Measurements from ENCODE around the gene CTSZ. TPM values are rescaled to one million over a fixed set of nuclear protein-coding genes. Genes with fewer than 3 reads are reported as not detected.

Gene CTSZ
- total RNA-seq, 4 donors from 2014 or later, result 22.3 to 89.7 (median 57.2) TPM

GRCh38 chr20:58981628-58982364 lies 25.3 kb downstream of the CTSZ start:
- Histone ChIP-seq H3K27ac (peak overlapping the region; percentile 79 to 93 (median 92)), H3K4me1 (peaks cover 21 to 47% (median 22%) of the 10 kb centered on the region in 3 donors), H3K9me3 (no peaks in the 10 kb centered on the region), H3K4me3 (peak overlapping the region; percentile 54 to 92 (median 73)), H3K36me3 (peaks cover 0 to 14% (median 0%) of the 10 kb centered on the region in 3 donors), H3K27me3 (no peaks in the 10 kb centered on the region)
- intact Hi-C loops (cut with DNase I), result no loop called here
- TF ChIP-seq POLR2A (IDR thresholded peaks at IDR 0.05) (no peak), CTCF (IDR thresholded peaks at IDR 0.05) (no peak)
- DNase-seq, result no peak
- WGBS, 2 donors, result 36% methylated on average over 7 to 13 of the region's 29 CpGs

GRCh38 chr20:58980711-58981627 lies 26.1 kb downstream of the CTSZ start, which contains the start of gene NELFCD:
TSS of gene NELFCD (plus strand) at chr20:58981256. CDS start at chr20:58981310, 54 bp downstream.
- WGBS, 2 donors, result 11 to 18% methylated on average over 13 to 20 of the region's 109 CpGs
- Histone ChIP-seq H3K9me3 (no peaks in the 10 kb centered on the region), H3K4me1 (peaks cover 21 to 47% (median 22%) of the 10 kb centered on the region in 3 donors), H3K4me3 (peak within 1 kb of the TSS; percentile 54 to 92 (median 73)), H3K36me3 (peaks cover 0 to 5% (median 0%) of the 10 kb centered on the region in 3 donors), H3K27ac (peak within 1 kb of the TSS; percentile 79 to 93 (median 92)), H3K27me3 (no peaks in the 10 kb centered on the region)
- DNase-seq, result no peak
- TF ChIP-seq POLR2A (IDR thresholded peaks at IDR 0.05) (peak in 3 of 4 donors; percentile 41 to 63 (median 54)), CTCF (IDR thresholded peaks at IDR 0.05) (no peak)
- intact Hi-C loops (cut with DNase I), result no loop called here

- H3K9me3 ChIP-seq, result no peaks in the 10 kb centered on the region
- H3K4me3 ChIP-seq, result no peak overlapping the region
- no peaks in the 10 kb centered on the region for H3K36me3 ChIP-seq
- 66 to 79% methylated on average over 5 to 6 of the region's 6 CpGs for WGBS, 2 donors
- TF ChIP-seq CTCF (IDR thresholded peaks at IDR 0.05) (no peak), POLR2A (IDR thresholded peaks at IDR 0.05) (no peak)
- H3K4me1 ChIP-seq, result peaks cover 10 to 24% (median 16%) of the 10 kb centered on the region in 3 donors
- no peak for DNase-seq
- no peak overlapping the region for H3K27ac ChIP-seq
- intact Hi-C loops (cut with DNase I), result no loop called here
- H3K27me3 ChIP-seq, result no peaks in the 10 kb centered on the region
Observed at GRCh38 chr20:58978351-58979190, 28.5 kb downstream of the CTSZ start.

GRCh38 chr20:58976061-58976730 lies 30.9 kb downstream of the CTSZ start:
- H3K27ac ChIP-seq, result no peak overlapping the region
- no peak for DNase-seq
- WGBS, 2 donors, result 78 to 82% methylated on average over 3 of the region's 3 CpGs
- no peaks in the 10 kb centered on the region for H3K36me3 ChIP-seq
- H3K4me1 ChIP-seq, result peaks cover 0 to 5% (median 0%) of the 10 kb centered on the region in 3 donors
- TF ChIP-seq CTCF (IDR thresholded peaks at IDR 0.05) (no peak), POLR2A (IDR thresholded peaks at IDR 0.05) (no peak)
- H3K4me3 ChIP-seq, result no peak overlapping the region
- intact Hi-C loops (cut with DNase I), result no loop called here
- no peaks in the 10 kb centered on the region for H3K27me3 ChIP-seq
- H3K9me3 ChIP-seq, result no peaks in the 10 kb centered on the region
